Activated B cell treated with CpG ODN at 0.5 μM for 24 hours (primary cell): Measurements from ENCODE around the gene MIEF2. TPM values are rescaled to one million over a fixed set of nuclear protein-coding genes. Genes with fewer than 3 reads are reported as not detected.

ENCODE experiments used
- ATAC-seq: fragments of 200-7000 bp; cut with Tn5 transposase; one replicate; pipeline ENCODE4 v1.10.0; 2021; ENCODE audit warnings: low read depth, mild to moderate bottlenecking, moderate library complexity
- CTCF ChIA-PET: fragments of 350-600 bp; sonication (Branson Sonifier 250); formaldehyde crosslinking; loops from one replicate; lab custom pipeline; 2021; ENCODE audit warnings: antibody characterized with exemption; lab: Charles Lee
- POLR2A ChIA-PET: fragments of 350-600 bp; sonication (Branson Sonifier 250); formaldehyde crosslinking; loops from one replicate; lab custom pipeline; 2021; ENCODE audit warnings: antibody characterized with exemption; lab: Charles Lee
- DNase-seq: peaks from one replicate; pipeline ENCODE4 v3.0.0; 2022
- H3K27ac Mint-ChIP-seq: one replicate; pipeline ENCODE4 v1.8.0; 2020; ENCODE audit warnings: mixed read lengths
- H3K27me3 Mint-ChIP-seq: one replicate; pipeline ENCODE4 v1.8.0; 2021; ENCODE audit warnings: mixed read lengths
- H3K36me3 Mint-ChIP-seq: one replicate; pipeline ENCODE4 v1.8.0; 2021; ENCODE audit warnings: low read depth, mixed read lengths
- H3K4me1 Mint-ChIP-seq: one replicate; pipeline ENCODE4 v1.8.0; 2021; ENCODE audit warnings: mixed read lengths
- H3K4me3 Mint-ChIP-seq: one replicate; pipeline ENCODE4 v1.8.0; 2020; ENCODE audit warnings: mild to moderate bottlenecking, mixed read lengths
- H3K9me3 Mint-ChIP-seq: one replicate; pipeline ENCODE4 v1.8.0; 2020; ENCODE audit warnings: mixed read lengths
- intact Hi-C: fragments of 100-400 bp; cut with micrococcal nuclease; formaldehyde crosslinking; loops from one replicate; pipeline ENCODE4 v1.15.1; 2024
- total RNA-seq: library from RNA; stranded (reverse); gene quantifications from 2 replicates; pipeline ENCODE4 v1.2.3, GENCODE V29; 2022
- TF ChIP-seq, protein P1 (sequence below): fragments of 200-600 bp; IDR thresholded peaks from one replicate; pipeline ENCODE4 v1.8.0; 2022; ENCODE audit warnings: antibody characterized with exemption, mild to moderate bottlenecking

MIEF2 gene
- total RNA-seq, 1 donor from 2014 or later: 8.8 TPM

- CTCF ChIA-PET: no interaction called here
- DNase-seq: no peak
- H3K27ac Mint-ChIP-seq: no peak overlapping the region
- POLR2A ChIA-PET: interaction anchor here (0.5 to 0.6 kb wide), 2 partner anchors 81 to 96 kb away, joined by 3 read pairs; no protein-coding TSS in a partner anchor
- no peaks in the 10 kb centered on the region for H3K9me3 Mint-ChIP-seq
- peaks cover 22% of the 10 kb centered on the region for H3K36me3 Mint-ChIP-seq
- H3K27me3 Mint-ChIP-seq: no peaks in the 10 kb centered on the region
- intact Hi-C loops: no loop called here
- H3K4me3 Mint-ChIP-seq: no peak overlapping the region
- no peak for ATAC-seq
- no peaks in the 10 kb centered on the region for H3K4me1 Mint-ChIP-seq
- TF ChIP-seq, protein P1, sequence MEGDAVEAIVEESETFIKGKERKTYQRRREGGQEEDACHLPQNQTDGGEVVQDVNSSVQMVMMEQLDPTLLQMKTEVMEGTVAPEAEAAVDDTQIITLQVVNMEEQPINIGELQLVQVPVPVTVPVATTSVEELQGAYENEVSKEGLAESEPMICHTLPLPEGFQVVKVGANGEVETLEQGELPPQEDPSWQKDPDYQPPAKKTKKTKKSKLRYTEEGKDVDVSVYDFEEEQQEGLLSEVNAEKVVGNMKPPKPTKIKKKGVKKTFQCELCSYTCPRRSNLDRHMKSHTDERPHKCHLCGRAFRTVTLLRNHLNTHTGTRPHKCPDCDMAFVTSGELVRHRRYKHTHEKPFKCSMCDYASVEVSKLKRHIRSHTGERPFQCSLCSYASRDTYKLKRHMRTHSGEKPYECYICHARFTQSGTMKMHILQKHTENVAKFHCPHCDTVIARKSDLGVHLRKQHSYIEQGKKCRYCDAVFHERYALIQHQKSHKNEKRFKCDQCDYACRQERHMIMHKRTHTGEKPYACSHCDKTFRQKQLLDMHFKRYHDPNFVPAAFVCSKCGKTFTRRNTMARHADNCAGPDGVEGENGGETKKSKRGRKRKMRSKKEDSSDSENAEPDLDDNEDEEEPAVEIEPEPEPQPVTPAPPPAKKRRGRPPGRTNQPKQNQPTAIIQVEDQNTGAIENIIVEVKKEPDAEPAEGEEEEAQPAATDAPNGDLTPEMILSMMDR: no peak
Observed at GRCh38 chr17:18270046-18270931, 9.8 kb downstream of the MIEF2 start.

GRCh38 chr17:18277076-18277475, 16.6 kb downstream of the MIEF2 start:
- Mint-ChIP-seq H3K27me3 (no peaks in the 10 kb centered on the region), H3K4me1 (no peaks in the 10 kb centered on the region), H3K9me3 (no peaks in the 10 kb centered on the region), H3K36me3 (peaks cover 67% of the 10 kb centered on the region), H3K27ac (no peak overlapping the region), H3K4me3 (no peak overlapping the region)
- ATAC-seq (no peak), DNase-seq (no peak)
- intact Hi-C loops: no loop called here
- ChIA-PET CTCF (no interaction called here), POLR2A (interaction anchor here (0.6 to 0.7 kb wide), 2 partner anchors 10 to 39 kb away, joined by 3 to 4 read pairs; no protein-coding TSS in a partner anchor)
- TF ChIP-seq, protein P1: no peak

DNA sequence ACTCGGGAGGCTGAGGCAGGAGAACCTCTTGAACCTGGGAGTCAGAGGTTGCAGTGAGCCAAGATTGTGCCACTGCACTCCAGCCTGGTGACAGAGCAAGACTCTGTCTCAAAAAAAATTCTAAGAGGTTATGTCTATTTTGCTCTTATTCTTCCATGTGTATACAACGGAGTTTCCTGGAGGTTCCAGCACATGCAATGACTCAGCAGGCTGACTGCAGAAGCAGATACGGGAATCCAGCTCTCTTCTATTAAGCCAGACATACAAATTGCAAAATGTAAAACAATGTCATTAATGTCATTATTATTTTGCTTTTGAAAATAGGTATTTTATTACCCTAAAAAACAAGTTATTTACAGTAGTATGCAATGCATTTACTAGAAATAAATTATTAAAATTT, 18.4 kb downstream of the MIEF2 start:
- no peak overlapping the region for H3K4me3 Mint-ChIP-seq

GRCh38 chr17:18280249-18280648, 19.8 kb downstream of the MIEF2 start:
- POLR2A ChIA-PET: no interaction called here

More for the DNA sequence above, 18.4 kb downstream of the MIEF2 start:
- POLR2A ChIA-PET: interaction anchor here (0.7 kb wide), 1 partner anchor 139 kb away, joined by 3 read pairs; no protein-coding TSS in a partner anchor
- intact Hi-C loops: no loop called here
- H3K36me3 Mint-ChIP-seq: peaks cover 74% of the 10 kb centered on the region
- H3K27ac Mint-ChIP-seq: no peak overlapping the region
- H3K4me1 Mint-ChIP-seq: no peaks in the 10 kb centered on the region
- DNase-seq: no peak
- ATAC-seq: no peak
- CTCF ChIA-PET: no interaction called here
- no peaks in the 10 kb centered on the region for H3K27me3 Mint-ChIP-seq
- no peaks in the 10 kb centered on the region for H3K9me3 Mint-ChIP-seq
- TF ChIP-seq, protein P1: no peak

More at GRCh38 chr17:18280249-18280648, 19.8 kb downstream of the MIEF2 start:
- intact Hi-C loops: no loop called here
- CTCF ChIA-PET: no interaction called here
- ATAC-seq (no peak), DNase-seq (no peak)
- H3K36me3 Mint-ChIP-seq: peaks cover 80% of the 10 kb centered on the region
- TF ChIP-seq, protein P1: no peak
- H3K4me3 Mint-ChIP-seq: no peak overlapping the region
- H3K27me3 Mint-ChIP-seq: no peaks in the 10 kb centered on the region
- H3K27ac Mint-ChIP-seq: no peak overlapping the region
- H3K9me3 Mint-ChIP-seq: no peaks in the 10 kb centered on the region
- no peaks in the 10 kb centered on the region for H3K4me1 Mint-ChIP-seq
